SK-N-SH treated with all-trans-retinoic acid at 6 μM for 48 hours (cell line): Measurements from ENCODE around the gene CSNK1D.

Source experiments
- ATAC-seq: fragments of 200-7000 bp; cut with Tn5 transposase; 3 replicates; pipeline ENCODE4 v1.9.1; 2020; ENCODE audit warnings: mild to moderate bottlenecking, moderate library complexity
- ARNTL ChIP-seq: fragments of 450-650 bp; formaldehyde crosslinking; IDR thresholded peaks from 2 replicates; pipeline ENCODE4 v1.5.0; 2020; ENCODE audit warnings: low read depth, mild to moderate bottlenecking, moderate library complexity, borderline replicate concordance
- BACH2 ChIP-seq: fragments of 250-450 bp; sonication (Bioruptor Pico); IDR thresholded peaks from 2 replicates; pipeline ENCODE4 v1.9.0; 2021; ENCODE audit warnings: mild to moderate bottlenecking, borderline replicate concordance
- CREB5 ChIP-seq: fragments of 250-450 bp; sonication (Bioruptor Pico); IDR thresholded peaks from 2 replicates; pipeline ENCODE4 v1.5.1; 2020; ENCODE audit warnings: low read depth, mild to moderate bottlenecking, moderate library complexity
- ESRRG ChIP-seq: fragments of 250-450 bp; sonication (Bioruptor Pico); IDR thresholded peaks from 2 replicates; pipeline ENCODE4 v1.6.1; 2021; ENCODE audit warnings: mild to moderate bottlenecking
- GLIS3 ChIP-seq: fragments of 250-450 bp; sonication (Bioruptor Pico); IDR thresholded peaks from 2 replicates; pipeline ENCODE4 v1.5.0; 2020; ENCODE audit warnings: mild to moderate bottlenecking, moderate library complexity
- ISL1 ChIP-seq: fragments of 250-450 bp; sonication (Bioruptor Pico); IDR thresholded peaks from 2 replicates; pipeline ENCODE4 v2.1.2; 2022; ENCODE audit warnings: mild to moderate bottlenecking, moderate library complexity
- OSR1 ChIP-seq: fragments of 250-450 bp; sonication (Bioruptor Pico); IDR thresholded peaks from 2 replicates; pipeline ENCODE4 v1.8.0; 2022; ENCODE audit warnings: moderate library complexity, mild to moderate bottlenecking, inconsistent platforms
- POU6F1 ChIP-seq: fragments of 250-450 bp; sonication (Bioruptor Pico); IDR thresholded peaks from 2 replicates; pipeline ENCODE4 v1.8.0; 2021; ENCODE audit warnings: low read depth, mild to moderate bottlenecking, moderate library complexity, borderline replicate concordance
- PPARA ChIP-seq: fragments of 250-450 bp; sonication (Bioruptor Pico); IDR thresholded peaks from 2 replicates; pipeline ENCODE4 v1.5.0; 2020; ENCODE audit warnings: mild to moderate bottlenecking, borderline replicate concordance
- RARB ChIP-seq: fragments of 250-450 bp; sonication (Bioruptor Pico); IDR thresholded peaks from 2 replicates; pipeline ENCODE4 v1.8.0; 2021; ENCODE audit warnings: mild to moderate bottlenecking, moderate library complexity
- TCF4 ChIP-seq: fragments of 250-450 bp; sonication (Bioruptor Pico); IDR thresholded peaks from 2 replicates; pipeline ENCODE4 v1.8.0; 2021; ENCODE audit warnings: mild to moderate bottlenecking, moderate library complexity, borderline replicate concordance
- TOX ChIP-seq: fragments of 250-450 bp; sonication (Bioruptor Pico); IDR thresholded peaks from 2 replicates; pipeline ENCODE4 v1.8.0; 2021; ENCODE audit warnings: mild to moderate bottlenecking, moderate library complexity, borderline replicate concordance
- ZC3H10 ChIP-seq: fragments of 250-450 bp; sonication (Bioruptor Pico); IDR thresholded peaks from 2 replicates; pipeline ENCODE4 v1.5.1; 2021; ENCODE audit warnings: mild to moderate bottlenecking, moderate library complexity
- ZFP3 ChIP-seq: fragments of 250-450 bp; sonication (Bioruptor Pico); IDR thresholded peaks from 2 replicates; pipeline ENCODE4 v1.5.0; 2020; ENCODE audit warnings: mild to moderate bottlenecking, moderate library complexity
- ZNF565 ChIP-seq: fragments of 450-650 bp; formaldehyde crosslinking; conservative IDR thresholded peaks from 2 replicates; pipeline ENCODE4 v1.5.0; 2020; ENCODE audit warnings: low read depth, mild to moderate bottlenecking, moderate library complexity
- ZNF70 ChIP-seq: fragments of 450-650 bp; formaldehyde crosslinking; IDR thresholded peaks from 2 replicates; pipeline ENCODE4 v1.5.0; 2020; ENCODE audit warnings: mild to moderate bottlenecking, moderate library complexity
- ZNF8 ChIP-seq: fragments of 450-650 bp; formaldehyde crosslinking; IDR thresholded peaks from 2 replicates; pipeline ENCODE4 v1.5.0; 2020; ENCODE audit warnings: mild to moderate bottlenecking, moderate library complexity
- TF ChIP-seq, protein P1 (sequence below): fragments of 250-450 bp; sonication (Bioruptor Pico); IDR thresholded peaks from 2 replicates; pipeline ENCODE4 v1.5.0; 2020; ENCODE audit warnings: mild to moderate bottlenecking, moderate library complexity
- TF ChIP-seq, protein P2 (sequence below): fragments of 250-450 bp; sonication (Bioruptor Pico); IDR thresholded peaks from 2 replicates; pipeline ENCODE4 v1.8.0; 2020; ENCODE audit warnings: mild to moderate bottlenecking, moderate library complexity, borderline replicate concordance

CSNK1D gene

DNA sequence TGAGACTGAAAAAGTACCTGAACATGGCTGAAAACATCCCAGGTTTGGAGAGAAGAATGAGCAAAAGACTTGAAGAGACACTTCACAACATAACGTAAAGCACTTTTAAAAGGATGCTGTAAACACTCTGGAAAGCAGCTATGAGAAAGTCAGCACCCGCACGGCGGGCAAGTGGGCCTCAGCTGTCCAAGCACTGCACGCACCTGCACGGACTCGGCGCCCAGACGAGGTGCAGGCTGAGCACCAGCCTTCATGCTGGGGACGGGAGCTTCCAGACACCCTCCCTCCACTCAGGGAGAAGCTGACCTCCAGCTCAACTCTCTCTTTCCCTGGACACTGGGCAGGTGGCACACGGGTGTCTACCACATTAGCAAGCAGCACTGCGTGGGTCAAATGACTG lies 74.0 kb downstream of the CSNK1D start:
- TF ChIP-seq GLIS3 (CRISPR knock-in tag): no peak
- TF ChIP-seq OSR1 (CRISPR knock-in tag): no peak
- no peak for TF ChIP-seq TOX (CRISPR knock-in tag)
- no peak for TF ChIP-seq TCF4 (CRISPR knock-in tag)
- no peak for TF ChIP-seq POU6F1 (CRISPR knock-in tag)
- TF ChIP-seq ZNF8 (CRISPR knock-in tag): no peak
- TF ChIP-seq ESRRG (CRISPR knock-in tag): no peak
- TF ChIP-seq, protein P1, sequence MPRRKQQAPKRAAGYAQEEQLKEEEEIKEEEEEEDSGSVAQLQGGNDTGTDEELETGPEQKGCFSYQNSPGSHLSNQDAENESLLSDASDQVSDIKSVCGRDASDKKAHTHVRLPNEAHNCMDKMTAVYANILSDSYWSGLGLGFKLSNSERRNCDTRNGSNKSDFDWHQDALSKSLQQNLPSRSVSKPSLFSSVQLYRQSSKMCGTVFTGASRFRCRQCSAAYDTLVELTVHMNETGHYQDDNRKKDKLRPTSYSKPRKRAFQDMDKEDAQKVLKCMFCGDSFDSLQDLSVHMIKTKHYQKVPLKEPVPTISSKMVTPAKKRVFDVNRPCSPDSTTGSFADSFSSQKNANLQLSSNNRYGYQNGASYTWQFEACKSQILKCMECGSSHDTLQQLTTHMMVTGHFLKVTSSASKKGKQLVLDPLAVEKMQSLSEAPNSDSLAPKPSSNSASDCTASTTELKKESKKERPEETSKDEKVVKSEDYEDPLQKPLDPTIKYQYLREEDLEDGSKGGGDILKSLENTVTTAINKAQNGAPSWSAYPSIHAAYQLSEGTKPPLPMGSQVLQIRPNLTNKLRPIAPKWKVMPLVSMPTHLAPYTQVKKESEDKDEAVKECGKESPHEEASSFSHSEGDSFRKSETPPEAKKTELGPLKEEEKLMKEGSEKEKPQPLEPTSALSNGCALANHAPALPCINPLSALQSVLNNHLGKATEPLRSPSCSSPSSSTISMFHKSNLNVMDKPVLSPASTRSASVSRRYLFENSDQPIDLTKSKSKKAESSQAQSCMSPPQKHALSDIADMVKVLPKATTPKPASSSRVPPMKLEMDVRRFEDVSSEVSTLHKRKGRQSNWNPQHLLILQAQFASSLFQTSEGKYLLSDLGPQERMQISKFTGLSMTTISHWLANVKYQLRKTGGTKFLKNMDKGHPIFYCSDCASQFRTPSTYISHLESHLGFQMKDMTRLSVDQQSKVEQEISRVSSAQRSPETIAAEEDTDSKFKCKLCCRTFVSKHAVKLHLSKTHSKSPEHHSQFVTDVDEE: no peak
- no peak for TF ChIP-seq ZNF565
- no peak for TF ChIP-seq BACH2
- TF ChIP-seq CREB5 (CRISPR knock-in tag): no peak
- TF ChIP-seq, protein P2, sequence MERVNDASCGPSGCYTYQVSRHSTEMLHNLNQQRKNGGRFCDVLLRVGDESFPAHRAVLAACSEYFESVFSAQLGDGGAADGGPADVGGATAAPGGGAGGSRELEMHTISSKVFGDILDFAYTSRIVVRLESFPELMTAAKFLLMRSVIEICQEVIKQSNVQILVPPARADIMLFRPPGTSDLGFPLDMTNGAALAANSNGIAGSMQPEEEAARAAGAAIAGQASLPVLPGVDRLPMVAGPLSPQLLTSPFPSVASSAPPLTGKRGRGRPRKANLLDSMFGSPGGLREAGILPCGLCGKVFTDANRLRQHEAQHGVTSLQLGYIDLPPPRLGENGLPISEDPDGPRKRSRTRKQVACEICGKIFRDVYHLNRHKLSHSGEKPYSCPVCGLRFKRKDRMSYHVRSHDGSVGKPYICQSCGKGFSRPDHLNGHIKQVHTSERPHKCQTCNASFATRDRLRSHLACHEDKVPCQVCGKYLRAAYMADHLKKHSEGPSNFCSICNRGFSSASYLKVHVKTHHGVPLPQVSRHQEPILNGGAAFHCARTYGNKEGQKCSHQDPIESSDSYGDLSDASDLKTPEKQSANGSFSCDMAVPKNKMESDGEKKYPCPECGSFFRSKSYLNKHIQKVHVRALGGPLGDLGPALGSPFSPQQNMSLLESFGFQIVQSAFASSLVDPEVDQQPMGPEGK (CRISPR knock-in tag): no peak
- no peak for TF ChIP-seq ISL1 (CRISPR knock-in tag)
- TF ChIP-seq PPARA (CRISPR knock-in tag): no peak
- ATAC-seq: no peak

DNA sequence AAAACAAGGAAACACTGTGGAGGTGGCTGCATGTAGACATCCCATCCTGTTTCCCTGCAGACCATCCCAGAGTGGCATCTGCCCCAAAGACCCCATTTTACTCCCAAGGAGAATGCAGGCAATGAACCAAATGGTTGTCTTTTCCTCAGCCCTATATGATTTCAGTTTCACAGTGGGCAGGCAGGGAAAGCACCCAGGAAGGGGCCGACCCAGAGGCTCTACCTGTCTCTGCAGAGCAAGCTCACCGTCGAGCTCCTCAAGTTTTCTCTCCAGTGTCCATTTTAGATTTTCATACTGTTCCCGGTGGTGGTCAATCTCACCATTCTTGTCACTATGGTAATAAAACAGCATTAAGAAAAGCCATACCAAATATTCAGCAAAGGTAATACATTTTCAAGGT lies 75.4 kb downstream of the CSNK1D start:
- ATAC-seq: no peak
- TF ChIP-seq ARNTL (CRISPR knock-in tag) (no peak), PPARA (CRISPR knock-in tag) (no peak), RARB (no peak), ZC3H10 (CRISPR knock-in tag) (no peak), ZNF70 (CRISPR knock-in tag) (no peak), ISL1 (CRISPR knock-in tag) (no peak), ZFP3 (no peak)
- TF ChIP-seq, protein P1: no peak
